ENCODE measurements around the gene PRRG2. TPM values are rescaled to one million over a fixed set of nuclear protein-coding genes. Genes with fewer than 3 reads are reported as not detected.

PRRG2 gene
- total and polyA plus RNA-seq, 10 of the 15 experiments (the other 5 are each of a cell fraction or from before 2014, with no cell fraction given), result 0.09 to 2.1 (median 0.86) TPM

- no peak for TF ChIP-seq HDAC6 (IDR thresholded peaks at IDR 0.05; ENCODE audit: unreplicated experiment)
- TF ChIP-seq RCOR1 (conservative IDR thresholded peaks at IDR 0.05; ENCODE audit: low read depth, low read length), result no peak
- no peak for TF ChIP-seq HCFC1 (IDR thresholded peaks at IDR 0.05; ENCODE audit: low read length)
- no peak for TF ChIP-seq TCF3 (IDR thresholded peaks at IDR 0.05; ENCODE audit: borderline replicate concordance, insufficient read depth, low read depth, low read length)
- no peak for TF ChIP-seq CBX5 (IDR thresholded peaks at IDR 0.05; ENCODE audit: low read depth)
These were observed 32.3 kb downstream of the PRRG2 start (continued) for GRCh38 chr19:49613374-49613773.

- no peaks in the 10 kb centered on the region; the same call in 2 of the 3 replicates for H3K9me3 ChIP-seq (replicated peaks; ENCODE audit: control insufficient read depth, insufficient read depth, low read length)
- ChIA-PET RAD21 (ENCODE audit: unreplicated experiment) (no interaction called here), SMC1A (ENCODE audit: uncharacterized antibody, unreplicated experiment) (no interaction called here), POLR2A (no interaction called here), CTCF (no interaction called here)
- BruUV-seq (replicated peaks), result no TSS peak
- H3K36me3 ChIP-seq (ENCODE audit: control insufficient read depth in 2 of 2, insufficient read depth in 2 of 2, low read length in 1 of 2), result peaks cover 14 to 17% of the 10 kb centered on the region in 2 experiments
- DNase-seq (ENCODE audit: low read depth, low spot score), result no peak
- 5% methylated on average over 19 of the region's 19 CpGs for WGBS (ENCODE audit: insufficient coverage, insufficient replicate concordance, low lambda C conversion rate, missing lambda C conversion rate)
- peak overlapping the region; percentile 25; the same call in 1 of the 2 replicates for H3K27ac ChIP-seq (ENCODE audit: control insufficient read depth, insufficient read depth)
- H3K4me2 ChIP-seq (ENCODE audit: control insufficient read depth, insufficient read depth), result no peak overlapping the region
- H4K20me1 ChIP-seq (ENCODE audit: control insufficient read depth, insufficient read depth), result no peaks in the 10 kb centered on the region
- H2AFZ ChIP-seq (ENCODE audit: control insufficient read depth, low read depth, low read length), result no peak overlapping the region
- H3K4me1 ChIP-seq (ENCODE audit: control insufficient read depth, insufficient read depth, low read length), result no peaks in the 10 kb centered on the region; the same call in 1 of the 2 replicates
- no peak overlapping the region for H3K9ac ChIP-seq (ENCODE audit: control insufficient read depth, insufficient read depth, low read length)
- H3K4me3 ChIP-seq, result no peak overlapping the region
- H3K79me2 ChIP-seq (ENCODE audit: control insufficient read depth, insufficient read depth, low read length), result no peaks in the 10 kb centered on the region
- FAIRE-seq, result no peak
- no peaks in the 10 kb centered on the region for H3K27me3 ChIP-seq (replicated peaks in 1 of 2; ENCODE audit: control insufficient read depth in 2 of 2, insufficient read depth in 2 of 2, low read length in 1 of 2)
- in situ Hi-C loops (cut with MboI), result no loop called here
- TF ChIP-seq CBX3 (IDR thresholded peaks at IDR 0.05; ENCODE audit: borderline replicate concordance, low read depth), result no peak
- intact Hi-C loops (cut with micrococcal nuclease; ENCODE audit: unreplicated experiment), result no loop called here
- ATAC-seq, result no peak
These were observed 33.1 kb downstream of the PRRG2 start for GRCh38 chr19:49614096-49614833.
